ENCODE data around the gene SMARCA2.
A peak's percentile ranks its signal among the peaks of the same experiment; 100 is the strongest.

Gene SMARCA2

GRCh38 chr9:2014696-2015580 lies at the start of gene SMARCA2:
TSS of gene SMARCA2 (plus strand) at chr9:2015347. CDS start at chr9:2029023, 13,676 bp downstream.
- peak; percentile 91 to 94 for DNase-seq (ENCODE audit: low read depth in 2 of 2)

DNA sequence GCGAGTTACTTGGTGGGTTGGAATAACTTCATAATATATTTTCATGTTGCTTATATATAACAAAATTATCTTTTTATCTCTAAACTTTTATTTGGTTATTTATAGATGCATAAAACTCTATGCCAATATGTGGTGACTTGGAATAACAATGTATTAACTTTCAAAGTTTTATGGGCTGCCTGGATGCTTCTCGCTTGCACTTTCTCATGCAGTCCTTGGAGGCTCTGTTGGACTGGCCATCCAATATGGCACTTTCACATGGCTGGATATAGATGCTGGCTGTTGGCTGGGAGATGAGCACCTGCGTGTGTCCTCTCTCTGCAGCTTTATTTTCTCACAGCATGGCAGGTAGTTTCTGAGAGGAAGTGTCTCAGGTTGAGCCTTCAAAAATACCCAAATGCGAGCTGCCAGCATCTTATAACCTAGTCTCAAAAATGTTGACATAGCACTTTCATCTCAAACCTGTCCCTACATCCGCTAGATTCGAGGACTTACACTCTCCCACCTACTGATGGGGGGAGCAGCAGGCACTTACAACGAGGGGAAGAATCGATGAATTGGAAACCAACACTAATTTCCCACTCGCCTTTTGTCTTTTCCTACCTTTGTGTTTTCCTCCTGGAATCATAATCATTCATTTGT lies 48.3 kb upstream of the SMARCA2 start:
- no peak for DNase-seq (ENCODE audit: low read depth in 2 of 2)

DNA sequence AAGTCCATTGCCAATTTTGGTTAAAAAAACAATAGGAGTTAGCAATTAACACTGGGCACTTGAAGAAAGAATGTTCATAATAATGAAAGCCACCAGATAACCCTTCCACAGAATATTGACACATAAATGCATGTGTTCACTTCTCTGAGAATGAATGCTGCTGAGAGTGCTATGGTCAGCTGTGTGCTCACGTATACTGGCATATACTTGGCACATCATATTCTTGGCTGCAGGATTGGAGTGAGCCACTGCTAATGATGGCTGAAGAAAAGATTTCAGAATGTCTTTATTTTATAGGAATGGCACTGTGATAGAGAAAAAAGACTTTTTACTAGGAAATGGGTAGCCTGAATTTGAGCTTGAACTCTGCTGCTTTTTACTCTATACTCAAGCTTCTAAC lies 46.0 kb upstream of the SMARCA2 start:
- no peak for DNase-seq (ENCODE audit: low read depth in 2 of 2)

DNA sequence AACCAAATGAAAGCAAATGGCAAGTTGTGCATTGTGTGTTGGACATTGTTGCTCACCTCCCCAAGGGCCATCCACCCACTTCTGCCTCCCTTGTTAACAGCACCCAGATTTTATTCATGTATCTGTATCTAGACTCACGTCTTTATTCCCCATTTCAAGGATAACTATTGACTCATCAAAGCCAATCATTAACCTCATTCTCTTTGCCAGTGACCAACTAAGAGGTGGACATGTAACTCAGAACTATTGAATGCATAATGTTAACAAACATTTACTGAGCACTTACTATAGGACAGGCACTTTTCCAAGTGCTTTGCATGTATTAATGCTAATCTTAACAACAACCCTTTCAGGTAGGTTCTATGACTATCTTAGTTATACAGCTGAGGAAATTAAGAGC lies 45.2 kb upstream of the SMARCA2 start:
- no peak for DNase-seq (ENCODE audit: low read depth in 2 of 2)

- no peak for DNase-seq (ENCODE audit: low read depth in 2 of 2)
Observed at GRCh38 chr9:1972672-1973071, 42.5 kb upstream of the SMARCA2 start.

DNA sequence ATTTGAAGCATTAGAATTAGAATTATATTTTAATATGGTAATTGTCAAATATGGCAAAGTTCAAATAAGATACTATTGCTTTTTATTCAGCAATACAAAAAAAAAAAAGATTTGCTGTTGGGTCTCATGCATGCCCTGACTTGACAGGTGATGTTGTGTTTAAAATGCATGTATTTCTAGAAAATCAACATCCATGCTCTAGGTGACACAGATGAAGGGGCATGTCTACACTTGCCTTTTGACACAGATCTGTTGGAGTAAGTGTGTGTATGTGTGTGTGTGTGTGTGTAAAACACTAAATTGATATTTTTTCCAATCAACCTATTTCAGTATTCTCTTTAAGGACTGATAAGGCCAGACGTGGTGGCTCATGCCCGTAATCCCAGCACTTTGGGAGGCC lies 38.1 kb upstream of the SMARCA2 start:
- no peak for DNase-seq (ENCODE audit: low read depth in 2 of 2)

DNA sequence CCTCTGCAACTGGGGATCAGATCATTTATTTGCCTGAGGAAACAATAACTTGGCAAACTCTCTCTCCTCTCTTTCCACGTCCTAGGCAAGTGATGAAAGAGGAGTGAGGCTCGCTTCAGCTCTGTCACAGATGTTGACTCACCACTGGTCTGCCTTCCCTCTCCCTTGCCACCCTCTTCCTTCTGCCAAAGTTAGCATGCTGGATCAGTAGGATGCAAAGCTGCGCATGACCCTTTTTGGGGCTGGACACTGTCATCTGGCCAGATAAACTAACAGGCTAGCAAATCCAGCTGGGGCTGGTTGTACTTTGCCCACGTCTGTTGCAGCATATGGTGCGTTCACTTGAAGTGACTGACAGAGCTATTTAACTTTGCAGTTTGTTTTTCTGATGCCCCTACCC lies 36.2 kb upstream of the SMARCA2 start:
- DNase-seq (ENCODE audit: low read depth in 2 of 2) = no peak

DNA sequence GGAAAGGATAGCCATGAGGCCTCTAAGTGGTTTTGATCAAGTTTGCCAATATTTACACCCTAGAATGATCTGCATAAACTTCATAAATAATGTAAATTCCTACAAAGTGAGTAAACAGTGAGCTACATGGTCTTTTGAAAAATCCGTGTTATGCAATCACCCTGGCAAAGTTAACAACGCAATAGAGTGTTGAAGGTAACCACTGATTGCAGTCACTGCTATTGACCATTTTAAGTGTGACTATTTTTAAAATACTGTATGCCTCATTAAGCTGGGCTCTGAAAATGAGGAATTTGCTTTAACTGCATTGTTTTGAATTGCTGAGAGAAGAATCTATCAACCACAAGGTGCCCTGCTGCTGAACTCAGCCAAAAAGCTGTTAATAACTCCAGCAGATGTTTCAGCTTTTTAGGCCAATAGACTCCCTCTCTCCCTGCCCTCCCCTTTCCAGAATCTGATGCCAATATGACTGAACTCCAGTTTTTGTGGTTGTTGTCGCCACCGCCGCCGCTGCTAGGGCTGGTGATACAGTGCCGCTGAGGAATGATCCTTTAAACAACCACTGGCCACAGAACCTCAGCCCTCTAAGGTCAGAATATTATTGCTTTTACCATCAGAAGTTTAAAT lies 35.3 kb upstream of the SMARCA2 start:
- no peak for DNase-seq (ENCODE audit: low read depth in 2 of 2)

DNA sequence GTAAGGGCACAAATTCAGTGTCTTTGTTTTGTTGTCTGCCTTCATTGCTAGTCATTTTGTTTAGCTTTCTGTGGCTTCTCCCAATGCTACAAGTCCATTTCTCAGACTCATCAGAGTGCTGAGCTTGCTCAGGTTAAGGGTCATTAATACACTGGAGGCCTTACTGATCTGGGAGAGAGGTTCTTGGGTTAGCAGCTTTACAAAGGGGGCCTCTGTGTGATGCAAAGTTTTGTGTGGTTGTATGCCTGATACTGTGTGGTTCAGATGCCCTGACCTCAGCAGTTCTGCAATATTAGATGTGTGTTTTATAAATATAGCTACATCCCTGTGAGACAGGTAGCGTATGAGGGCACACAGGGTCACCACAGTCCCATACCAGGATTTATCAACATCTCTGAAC lies 34.8 kb upstream of the SMARCA2 start:
- DNase-seq (ENCODE audit: low read depth in 2 of 2) = no peak

DNA sequence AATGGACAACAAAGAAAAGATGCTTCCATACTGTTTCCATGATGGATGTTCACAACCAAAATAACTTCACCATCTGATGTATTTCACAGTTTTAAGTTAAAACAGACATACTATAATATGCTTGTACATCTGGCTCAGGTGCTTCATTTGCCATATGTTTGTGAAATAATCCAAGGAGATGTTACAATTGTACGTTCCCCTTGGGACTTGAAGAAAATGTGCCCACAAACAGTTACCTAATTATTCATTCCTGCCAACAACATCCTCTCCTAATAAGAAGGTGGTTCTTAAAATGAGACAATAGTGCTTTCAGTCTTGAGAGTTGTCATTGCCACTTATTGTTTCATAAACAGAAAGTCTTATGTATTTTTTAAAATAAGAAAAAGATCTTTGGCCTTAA lies 33.1 kb upstream of the SMARCA2 start:
- DNase-seq (ENCODE audit: low read depth in 2 of 2) = no peak

- DNase-seq (ENCODE audit: low read depth in 2 of 2) = no peak
Observed at GRCh38 chr9:1986341-1986740, 28.8 kb upstream of the SMARCA2 start.

DNA sequence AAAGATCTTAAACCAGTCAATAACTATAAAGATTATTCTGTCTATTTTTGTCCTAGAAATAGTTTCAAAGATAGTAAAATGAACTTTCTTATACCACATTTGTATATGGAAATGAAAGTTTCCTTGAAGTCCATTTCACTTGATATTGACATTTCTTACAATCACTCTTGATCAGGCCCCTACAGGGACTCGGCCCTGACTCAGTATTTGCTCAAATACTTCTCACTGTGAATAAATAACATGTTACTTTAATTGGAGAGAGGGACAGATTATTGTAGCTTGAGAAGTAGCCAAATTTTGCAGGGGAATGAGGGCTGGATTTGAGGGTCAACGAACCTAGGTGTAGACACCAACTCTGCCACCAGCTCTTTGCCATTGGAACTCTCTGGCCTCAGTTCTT lies 25.6 kb upstream of the SMARCA2 start:
- DNase-seq (ENCODE audit: low read depth in 2 of 2) = no peak

DNA sequence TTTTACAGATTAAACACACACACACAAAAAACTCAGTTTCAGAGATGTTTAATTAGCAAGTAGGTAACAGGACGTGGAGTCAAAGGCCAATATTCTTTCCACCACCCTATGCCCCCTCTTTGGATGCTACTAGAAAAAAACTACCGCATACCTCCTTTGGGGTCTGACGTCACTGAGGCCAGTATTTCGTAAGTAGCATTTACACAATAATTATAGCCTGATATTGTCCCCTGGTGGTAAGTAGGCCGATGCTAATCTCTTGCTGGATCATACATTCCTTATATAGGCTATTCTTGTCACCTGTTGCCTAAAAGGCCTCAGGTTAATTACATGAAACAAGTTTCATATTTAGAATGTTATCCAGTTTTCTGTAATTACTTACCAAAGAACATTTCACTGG lies 21.0 kb upstream of the SMARCA2 start:
- DNase-seq (ENCODE audit: low read depth in 2 of 2) = no peak

- DNase-seq (ENCODE audit: low read depth in 2 of 2) = no peak
Observed at GRCh38 chr9:1995084-1995483, 20.1 kb upstream of the SMARCA2 start.

- DNase-seq (ENCODE audit: low read depth in 2 of 2) = no peak
Observed at GRCh38 chr9:1996156-1996555, 19.0 kb upstream of the SMARCA2 start.

GRCh38 chr9:1997646-1998045 lies 17.5 kb upstream of the SMARCA2 start:
- no peak for DNase-seq (ENCODE audit: low read depth in 2 of 2)

- no peak for DNase-seq (ENCODE audit: low read depth in 2 of 2)
Observed at GRCh38 chr9:1998111-1998510, 17.0 kb upstream of the SMARCA2 start.

GRCh38 chr9:2000314-2000713 lies 14.8 kb upstream of the SMARCA2 start:
- no peak for DNase-seq (ENCODE audit: low read depth in 2 of 2)

- DNase-seq (ENCODE audit: low read depth in 2 of 2) = no peak
Observed at GRCh38 chr9:2008372-2008771, 6.8 kb upstream of the SMARCA2 start.

DNA sequence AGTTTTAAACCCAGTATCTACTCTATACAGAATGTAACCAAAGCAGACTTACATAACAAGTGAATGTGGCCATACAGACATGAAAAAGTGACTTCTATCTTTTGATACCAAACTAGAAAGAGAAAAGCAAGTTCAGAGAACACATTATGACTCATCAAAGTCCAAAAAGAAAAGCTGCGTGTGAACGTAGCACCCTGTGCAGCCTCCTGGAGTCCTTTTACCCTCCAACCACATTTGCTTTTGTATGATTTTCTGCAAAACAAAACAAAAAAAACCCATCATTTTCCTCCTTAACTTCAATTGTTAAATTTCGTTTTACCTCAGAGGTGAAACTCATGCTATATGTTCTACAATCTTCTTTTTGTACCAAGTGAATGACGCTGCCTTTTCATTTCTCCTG lies 2.8 kb upstream of the SMARCA2 start:
- DNase-seq (ENCODE audit: low read depth in 2 of 2) = no peak

DNA sequence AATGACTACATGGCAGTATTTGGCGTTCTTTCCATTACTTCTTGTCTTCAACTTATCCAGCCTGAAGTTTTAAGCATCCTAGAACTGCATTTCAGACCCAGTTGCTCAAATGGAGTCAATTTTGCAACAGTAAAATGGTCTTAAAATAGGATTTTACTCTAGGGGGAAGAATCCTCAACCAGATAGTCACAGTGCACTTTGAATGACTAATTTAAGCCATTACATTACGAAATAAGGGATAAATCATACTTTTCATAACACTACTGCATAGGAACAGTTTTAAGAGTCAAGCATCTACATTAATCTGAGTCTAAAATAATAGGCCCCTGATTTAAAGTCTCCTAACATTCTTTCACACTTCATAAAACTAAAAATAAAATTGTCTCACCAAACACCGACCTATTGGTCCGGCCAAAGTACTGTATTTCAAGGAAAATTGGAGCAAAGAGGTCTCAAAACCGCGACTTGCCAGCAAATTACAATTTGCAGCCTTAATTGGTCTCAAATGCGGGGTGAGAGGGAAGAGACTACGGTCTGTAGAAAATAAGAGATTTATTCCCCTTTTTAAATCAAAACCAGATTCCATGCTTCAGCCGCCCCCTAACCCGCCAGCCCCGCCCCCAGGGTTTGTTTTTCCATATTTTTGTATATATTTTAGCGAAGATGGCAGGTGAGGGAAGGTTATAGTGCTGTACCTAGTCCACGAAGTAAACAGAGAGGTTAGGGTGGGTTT lies 1.2 kb upstream of the SMARCA2 start:
- no peak for DNase-seq (ENCODE audit: low read depth in 2 of 2)
